Lower lobe of right lung (tissue), 2 donors: Measurements from ENCODE around the gene FLRT2. TPM values are rescaled to one million over a fixed set of nuclear protein-coding genes. Genes with fewer than 3 reads are reported as not detected.

Experiments
- ATAC-seq, 2 donors: fragments of 200-7000 bp; cut with Tn5 transposase; one replicate each; pipeline ENCODE4 v1.9.1; 2020 to 2022; ENCODE audit warnings: mild to moderate bottlenecking in 2 of 2, moderate library complexity in 2 of 2
- DNase-seq: peaks from one replicate; pipeline ENCODE4 v3.0.0-alpha.2; 2020
- H3K27ac ChIP-seq: fragments of 200-600 bp; one replicate; pipeline ENCODE4 v1.8.0; 2022
- H3K27me3 ChIP-seq: fragments of 200-600 bp; one replicate; pipeline ENCODE4 v1.8.0; 2022; ENCODE audit warnings: low read depth
- H3K36me3 ChIP-seq: fragments of 200-600 bp; one replicate; pipeline ENCODE4 v1.8.0; 2022; ENCODE audit warnings: mild to moderate bottlenecking
- H3K4me1 ChIP-seq: fragments of 200-600 bp; one replicate; pipeline ENCODE4 v1.8.0; 2022
- H3K4me3 ChIP-seq: fragments of 200-600 bp; one replicate; pipeline ENCODE4 v1.8.0; 2022; ENCODE audit warnings: mild to moderate bottlenecking
- H3K9me3 ChIP-seq: fragments of 200-600 bp; one replicate; pipeline ENCODE4 v1.8.0; 2022
- CTCF ChIP-seq: fragments of 200-600 bp; IDR thresholded peaks from one replicate; pipeline ENCODE4 v1.8.0; 2022; ENCODE audit warnings: antibody characterized with exemption, mild to moderate bottlenecking
- intact Hi-C: fragments of 100-400 bp; cut with DNase I; formaldehyde crosslinking; loops from one replicate; pipeline ENCODE4 v1.11.0; 2022
- total RNA-seq: library from RNA; stranded (reverse); fragmentation: NEBNext Ultra II Directional; extraction: Animal tissue kit (Norgen Biotek cat#: 25700); gene quantifications from one replicate; pipeline ENCODE4 v1.2.1, GENCODE V29; 2021
- donor health status: DM: no; HTN: yes; CAD: no; lungs with severe emphysema.

FLRT2 gene
- total RNA-seq, 1 donor from 2014 or later = 14.3 TPM

GRCh38 chr14:85564841-85565527, 35.0 kb downstream of the FLRT2 start:
- ATAC-seq = no peak
- Histone ChIP-seq H3K4me3 (no peak overlapping the region), H3K36me3 (no peaks in the 10 kb centered on the region)

GRCh38 chr14:85565862-85566296, 35.9 kb downstream of the FLRT2 start:
- Histone ChIP-seq H3K27ac (no peak overlapping the region), H3K27me3 (no peaks in the 10 kb centered on the region)

More at GRCh38 chr14:85564841-85565527, 35.0 kb downstream of the FLRT2 start:
- no peak overlapping the region for H3K27ac ChIP-seq
- no peak for DNase-seq
- H3K4me1 ChIP-seq = no peaks in the 10 kb centered on the region
- no peaks in the 10 kb centered on the region for H3K9me3 ChIP-seq
- TF ChIP-seq CTCF = no peak
- H3K27me3 ChIP-seq = no peaks in the 10 kb centered on the region
- intact Hi-C loops = no loop called here

GRCh38 chr14:85566603-85567002, 36.7 kb downstream of the FLRT2 start:
- no peak for ATAC-seq
- no peak for TF ChIP-seq CTCF
- intact Hi-C loops = no loop called here
- Histone ChIP-seq H3K36me3 (no peaks in the 10 kb centered on the region), H3K4me3 (no peak overlapping the region), H3K9me3 (no peaks in the 10 kb centered on the region), H3K27ac (no peak overlapping the region), H3K4me1 (no peaks in the 10 kb centered on the region), H3K27me3 (no peaks in the 10 kb centered on the region)
- DNase-seq = no peak

More at GRCh38 chr14:85565862-85566296, 35.9 kb downstream of the FLRT2 start:
- Histone ChIP-seq H3K4me1 (no peaks in the 10 kb centered on the region), H3K36me3 (no peaks in the 10 kb centered on the region), H3K9me3 (no peaks in the 10 kb centered on the region), H3K4me3 (no peak overlapping the region)
- ATAC-seq (no peak), DNase-seq (no peak)
- TF ChIP-seq CTCF = no peak
- intact Hi-C loops = no loop called here

GRCh38 chr14:85572011-85572410, 42.1 kb downstream of the FLRT2 start:
- no peak for TF ChIP-seq CTCF
- Histone ChIP-seq H3K9me3 (no peaks in the 10 kb centered on the region), H3K36me3 (no peaks in the 10 kb centered on the region), H3K27ac (no peak overlapping the region), H3K4me1 (no peaks in the 10 kb centered on the region), H3K4me3 (no peak overlapping the region), H3K27me3 (no peaks in the 10 kb centered on the region)
- ATAC-seq = no peak
- DNase-seq = no peak
- intact Hi-C loops = no loop called here

- no peak for DNase-seq
- ATAC-seq = no peak
- intact Hi-C loops = no loop called here
- Histone ChIP-seq H3K4me3 (no peak overlapping the region), H3K27me3 (no peaks in the 10 kb centered on the region), H3K4me1 (no peaks in the 10 kb centered on the region), H3K9me3 (no peaks in the 10 kb centered on the region), H3K36me3 (no peaks in the 10 kb centered on the region), H3K27ac (no peak overlapping the region)
- no peak for TF ChIP-seq CTCF
These were observed 42.9 kb downstream of the FLRT2 start for GRCh38 chr14:85572845-85573244.
